H1 (cell line): Measurements from ENCODE around the gene FOSL1. TPM values are rescaled to one million over a fixed set of nuclear protein-coding genes. Genes with fewer than 3 reads are reported as not detected.

Source experiments
- BCL11A ChIP-seq, 2 experiments: IDR thresholded peaks; one replicate each; pipeline ENCODE4 v1.6.1; 2011; ENCODE audit warnings: low read depth in 2 of 2, low read length in 2 of 2, mild to moderate bottlenecking in 2 of 2
- BRCA1 ChIP-seq: IDR thresholded peaks from 2 replicates; pipeline ENCODE4 v1.6.1; 2012; ENCODE audit warnings: low read depth, low read length, improper control_type of control experiment
- CBX8 ChIP-seq: fragments of 300-800, 300-1000 bp; sonication (generic); IDR thresholded peaks from 2 replicates; pipeline ENCODE4 v1.7.1; 2016; ENCODE audit warnings: low read depth, low read length, borderline replicate concordance
- CEBPB ChIP-seq: IDR thresholded peaks from 2 replicates; pipeline ENCODE4 v1.6.1; 2012; ENCODE audit warnings: low read depth, low read length
- CREB1 ChIP-seq: IDR thresholded peaks from 2 replicates; pipeline ENCODE4 v1.6.1; 2012; ENCODE audit warnings: inconsistent platforms
- EZH2 ChIP-seq: fragments of 200-600 bp; sonication (generic); IDR thresholded peaks from 2 replicates; pipeline ENCODE4 v1.7.1; 2012; ENCODE audit warnings: low read depth, mild to moderate bottlenecking, moderate library complexity, low read length, inconsistent platforms; ENCODE audit not compliant: severe bottlenecking
- KDM4A ChIP-seq: IDR thresholded peaks from one replicate; pipeline ENCODE4 v1.7.1; 2012; ENCODE audit warnings: low read depth, mild to moderate bottlenecking, moderate library complexity, low read length, inconsistent platforms; ENCODE audit not compliant: severe bottlenecking
- KDM5A ChIP-seq: fragments of 200-600 bp; IDR thresholded peaks from 2 replicates; pipeline ENCODE4 v1.7.1; 2012; ENCODE audit warnings: mild to moderate bottlenecking, low read length, inconsistent platforms, mixed read lengths
- NANOG ChIP-seq: IDR thresholded peaks from 2 replicates; pipeline ENCODE4 v1.6.1; 2011; ENCODE audit warnings: low read length, low read depth, mild to moderate bottlenecking, inconsistent platforms; ENCODE audit not compliant: insufficient read depth, poor library complexity, severe bottlenecking
- POLR2A ChIP-seq, 2 experiments: IDR thresholded peaks; 1 replicate in 1 of 2; 2 replicates in 1 of 2; pipeline ENCODE4 v1.6.1; 2011; ENCODE audit warnings: low read depth in 2 of 2, low read length in 2 of 2, mild to moderate bottlenecking in 2 of 2; ENCODE audit errors: control extremely low read depth in 1 of 2
- RAD21 ChIP-seq, 2 experiments: IDR thresholded peaks in 1 of 2; conservative IDR thresholded peaks in 1 of 2; 2 replicates each; pipeline ENCODE4 v1.6.1; 2011; ENCODE audit warnings: low read depth in 2 of 2, low read length in 2 of 2, improper control_type of control experiment in 1 of 2, inconsistent platforms in 1 of 2, mild to moderate bottlenecking in 1 of 2, moderate library complexity in 1 of 2
- RXRA ChIP-seq: IDR thresholded peaks from 2 replicates; pipeline ENCODE4 v1.6.1; 2011; ENCODE audit warnings: low read depth, mild to moderate bottlenecking, low read length, moderate library complexity; ENCODE audit not compliant: insufficient read depth
- SIX5 ChIP-seq: IDR thresholded peaks from 2 replicates; pipeline ENCODE4 v1.6.1; 2011; ENCODE audit warnings: mild to moderate bottlenecking, low read depth, low read length
- SP1 ChIP-seq: IDR thresholded peaks from 2 replicates; pipeline ENCODE4 v1.6.1; 2011; ENCODE audit warnings: low read depth, low read length
- SUZ12 ChIP-seq: fragments of 200-600 bp; sonication (generic); IDR thresholded peaks from 2 replicates; pipeline ENCODE4 v1.6.1; 2012; ENCODE audit warnings: mild to moderate bottlenecking, inconsistent platforms, low read length, moderate library complexity, mixed read lengths
- TAF1 ChIP-seq: IDR thresholded peaks from 2 replicates; pipeline ENCODE4 v1.6.1; 2011; ENCODE audit warnings: mild to moderate bottlenecking, low read depth, low read length
- TAF7 ChIP-seq: optimal IDR thresholded peaks from 2 replicates; pipeline ENCODE3; 2011; ENCODE audit warnings: low read depth, mild to moderate bottlenecking, inconsistent platforms, low read length, moderate library complexity, borderline replicate concordance
- TBP ChIP-seq: IDR thresholded peaks from 2 replicates; pipeline ENCODE4 v1.6.1; 2011; ENCODE audit warnings: low read depth, low read length, improper control_type of control experiment
- TCF12 ChIP-seq: IDR thresholded peaks from 2 replicates; pipeline ENCODE4 v1.6.1; 2011; ENCODE audit warnings: low read depth, mild to moderate bottlenecking, low read length
- polyA plus RNA-seq, 7 experiments: library from polyadenylated mRNA; depleted of rRNA in 3 of 7; stranded (reverse) in 5 of 7; unstranded in 2 of 7; fragments of >200 nt in 5 of 7; fragments of 200-250 nt in 2 of 7; gene quantifications; 1 replicate in 5 of 7; 2 replicates in 1 of 7; 4 replicates in 1 of 7; pipeline versions ENCODE4 v1.2.1 to v1.2.3, GENCODE V29; 2011 to 2013; ENCODE audit warnings: missing spikeins in 2 of 7, mixed read lengths in 2 of 7
- total RNA-seq: library from RNA; stranded (reverse); fragmentation: NEBNext Ultra II Directional; extraction: Animal tissue kit (Norgen Biotek cat#: 25700); gene quantifications from 2 replicates; pipeline ENCODE4 v1.2.1, GENCODE V29; 2021
- TF ChIP-seq, protein P1 (sequence below), 3 experiments: IDR thresholded peaks; 1 replicate in 2 of 3; 2 replicates in 1 of 3; pipeline versions ENCODE4 v1.5.1 to v1.6.1; 2011; ENCODE audit warnings: low read length in 3 of 3, mild to moderate bottlenecking in 3 of 3, inconsistent platforms in 2 of 3, low read depth in 1 of 3, moderate library complexity in 1 of 3; ENCODE audit not compliant: insufficient read depth in 1 of 3; ENCODE audit errors: control extremely low read depth in 1 of 3
- TF ChIP-seq, protein P2 (sequence below): IDR thresholded peaks from 2 replicates; pipeline ENCODE4 v1.6.1; 2012; ENCODE audit warnings: inconsistent platforms

FOSL1 gene
- total and polyA plus RNA-seq, 2 of the 8 experiments (the other 6 are each of a cell fraction or from before 2014, with no cell fraction given): 6.3 to 7.2 TPM

DNA sequence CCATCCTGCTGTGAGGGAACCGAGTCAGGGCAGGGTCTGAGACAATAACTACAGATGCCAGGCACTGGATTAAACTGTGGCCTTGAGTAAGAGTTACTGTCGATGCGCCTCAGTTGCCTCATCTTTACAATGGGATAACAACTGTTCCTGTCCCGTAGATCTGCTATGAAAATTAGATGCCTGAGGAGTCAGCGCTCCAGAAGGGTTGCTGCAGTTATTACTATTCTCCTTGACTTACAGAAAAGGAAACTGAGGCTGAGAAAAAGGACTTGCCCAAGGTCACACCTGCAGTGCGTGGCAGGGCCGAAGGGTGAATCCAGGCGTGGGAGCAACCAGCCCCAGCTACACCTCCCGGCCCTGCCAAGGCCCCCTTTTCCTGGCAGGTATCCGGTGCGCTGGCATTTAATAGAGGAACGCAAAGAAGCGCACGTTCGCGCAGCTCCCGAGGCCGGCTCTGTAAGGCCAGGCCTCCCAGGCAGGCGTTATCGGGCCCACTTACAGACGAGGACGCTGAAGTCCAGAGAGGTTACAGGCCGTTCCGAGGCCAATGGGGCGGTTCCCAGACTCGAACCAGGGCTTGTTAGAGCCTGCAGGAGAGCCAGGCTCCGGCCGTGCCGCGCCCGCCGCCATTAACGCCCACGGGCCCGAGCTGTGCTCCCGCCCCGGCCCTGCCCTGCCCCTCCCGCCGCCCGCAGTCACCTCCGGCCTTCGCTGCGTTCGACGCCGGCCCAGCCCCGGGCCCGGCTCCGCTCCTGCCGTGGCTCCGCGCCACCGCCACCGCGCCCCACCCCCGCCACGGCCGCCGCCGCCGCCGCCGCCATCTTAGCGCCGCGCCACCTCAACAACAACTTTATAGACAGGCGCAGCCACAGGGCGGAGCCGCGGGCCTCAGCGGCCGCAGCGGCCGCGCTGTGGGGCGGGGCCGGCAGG is 18.3 kb upstream of the FOSL1 start, which contains the start of gene C11orf68 (continued):
- TF ChIP-seq, protein P1, sequence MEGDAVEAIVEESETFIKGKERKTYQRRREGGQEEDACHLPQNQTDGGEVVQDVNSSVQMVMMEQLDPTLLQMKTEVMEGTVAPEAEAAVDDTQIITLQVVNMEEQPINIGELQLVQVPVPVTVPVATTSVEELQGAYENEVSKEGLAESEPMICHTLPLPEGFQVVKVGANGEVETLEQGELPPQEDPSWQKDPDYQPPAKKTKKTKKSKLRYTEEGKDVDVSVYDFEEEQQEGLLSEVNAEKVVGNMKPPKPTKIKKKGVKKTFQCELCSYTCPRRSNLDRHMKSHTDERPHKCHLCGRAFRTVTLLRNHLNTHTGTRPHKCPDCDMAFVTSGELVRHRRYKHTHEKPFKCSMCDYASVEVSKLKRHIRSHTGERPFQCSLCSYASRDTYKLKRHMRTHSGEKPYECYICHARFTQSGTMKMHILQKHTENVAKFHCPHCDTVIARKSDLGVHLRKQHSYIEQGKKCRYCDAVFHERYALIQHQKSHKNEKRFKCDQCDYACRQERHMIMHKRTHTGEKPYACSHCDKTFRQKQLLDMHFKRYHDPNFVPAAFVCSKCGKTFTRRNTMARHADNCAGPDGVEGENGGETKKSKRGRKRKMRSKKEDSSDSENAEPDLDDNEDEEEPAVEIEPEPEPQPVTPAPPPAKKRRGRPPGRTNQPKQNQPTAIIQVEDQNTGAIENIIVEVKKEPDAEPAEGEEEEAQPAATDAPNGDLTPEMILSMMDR (IDR thresholded peaks at IDR 0.05; ENCODE audit: control extremely low read depth in 1 of 3, insufficient read depth in 1 of 3, low read depth in 1 of 3, low read length in 3 of 3): no peak
- peak; percentile 52; the same call in 1 of the 2 replicates for TF ChIP-seq TAF1
- no peak for TF ChIP-seq SP1
- TF ChIP-seq, protein P2, sequence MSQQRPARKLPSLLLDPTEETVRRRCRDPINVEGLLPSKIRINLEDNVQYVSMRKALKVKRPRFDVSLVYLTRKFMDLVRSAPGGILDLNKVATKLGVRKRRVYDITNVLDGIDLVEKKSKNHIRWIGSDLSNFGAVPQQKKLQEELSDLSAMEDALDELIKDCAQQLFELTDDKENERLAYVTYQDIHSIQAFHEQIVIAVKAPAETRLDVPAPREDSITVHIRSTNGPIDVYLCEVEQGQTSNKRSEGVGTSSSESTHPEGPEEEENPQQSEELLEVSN: no peak
- TF ChIP-seq BRCA1: no peak
- TF ChIP-seq NANOG: no peak
- peak; percentile 5; the same call in 1 of the 2 replicates for TF ChIP-seq TBP
- no peak for TF ChIP-seq BCL11A (IDR thresholded peaks at IDR 0.05; ENCODE audit: low read depth in 2 of 2, low read length in 2 of 2)
- no peak for TF ChIP-seq RXRA
- peak; percentile 43 for TF ChIP-seq TAF7
- TF ChIP-seq CBX8: no peak
- TF ChIP-seq SIX5: no peak
- TF ChIP-seq SUZ12: no peak
- no peak for TF ChIP-seq EZH2
- peak in 1 of 2 experiments; percentile 43 for TF ChIP-seq POLR2A (IDR thresholded peaks at IDR 0.05; ENCODE audit: control extremely low read depth in 1 of 2, low read depth in 2 of 2, low read length in 2 of 2)
- TF ChIP-seq KDM5A: no peak
- no peak for TF ChIP-seq TCF12
- peak; percentile 57 for TF ChIP-seq KDM4A
- no peak for TF ChIP-seq CREB1
- no peak for TF ChIP-seq CEBPB
- no peak for TF ChIP-seq RAD21 (IDR thresholded peaks at IDR 0.05 in 1 of 2, conservative IDR thresholded peaks at IDR 0.05 in 1 of 2; ENCODE audit: low read depth in 2 of 2, low read length in 2 of 2)
